ENCODE results near the gene RFESD.
"Not testable (repeated sequence)": the region's sequence is repeated elsewhere in the genome, so short reads cannot be mapped to it uniquely, and the experiment has no call there.

RFESD gene

DNA sequence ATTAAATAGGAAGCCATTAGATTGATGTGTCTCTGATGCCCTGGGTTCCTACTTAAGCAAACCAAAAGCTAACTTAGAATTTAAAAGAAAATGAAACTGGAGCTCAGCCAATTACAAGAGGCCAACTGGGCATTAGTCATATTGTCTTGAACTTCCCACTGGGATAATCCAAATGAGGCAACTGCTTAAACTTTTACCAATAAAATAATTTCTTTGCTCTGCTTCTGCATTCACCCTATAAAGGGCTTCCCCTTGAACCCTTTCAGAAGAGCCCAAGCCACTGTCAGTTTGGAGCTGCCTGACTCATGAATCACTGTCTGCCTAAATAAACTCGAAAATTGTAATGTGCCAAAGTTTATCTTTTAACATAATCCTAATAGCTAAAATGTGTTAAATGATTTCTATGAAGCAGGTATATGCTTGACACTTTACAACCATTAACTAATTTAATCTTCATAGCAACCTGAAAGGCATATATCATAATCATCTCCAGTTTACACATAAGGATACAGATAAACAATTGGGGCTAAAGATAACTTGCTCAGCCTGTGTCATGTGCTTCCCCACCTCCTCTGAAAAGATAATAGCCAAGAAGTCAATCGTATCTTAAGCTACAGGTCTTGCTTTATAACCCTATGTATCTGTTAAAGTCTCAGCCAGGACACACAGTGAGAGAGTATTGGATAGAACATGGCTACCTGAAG lies 15.2 kb upstream of the RFESD start:
- FAIRE-seq (no peak), DNase-seq (ENCODE audit: insufficient read length) (no peak)
- TF ChIP-seq POLR2A (IDR thresholded peaks at IDR 0.05; ENCODE audit: low read depth, low read length) (no peak), TAF1 (IDR thresholded peaks at IDR 0.05; ENCODE audit: borderline replicate concordance, low read depth, low read length) (no peak), POLR2AphosphoS5 (IDR thresholded peaks at IDR 0.05; ENCODE audit: low read depth, low read length) (no peak)

DNA sequence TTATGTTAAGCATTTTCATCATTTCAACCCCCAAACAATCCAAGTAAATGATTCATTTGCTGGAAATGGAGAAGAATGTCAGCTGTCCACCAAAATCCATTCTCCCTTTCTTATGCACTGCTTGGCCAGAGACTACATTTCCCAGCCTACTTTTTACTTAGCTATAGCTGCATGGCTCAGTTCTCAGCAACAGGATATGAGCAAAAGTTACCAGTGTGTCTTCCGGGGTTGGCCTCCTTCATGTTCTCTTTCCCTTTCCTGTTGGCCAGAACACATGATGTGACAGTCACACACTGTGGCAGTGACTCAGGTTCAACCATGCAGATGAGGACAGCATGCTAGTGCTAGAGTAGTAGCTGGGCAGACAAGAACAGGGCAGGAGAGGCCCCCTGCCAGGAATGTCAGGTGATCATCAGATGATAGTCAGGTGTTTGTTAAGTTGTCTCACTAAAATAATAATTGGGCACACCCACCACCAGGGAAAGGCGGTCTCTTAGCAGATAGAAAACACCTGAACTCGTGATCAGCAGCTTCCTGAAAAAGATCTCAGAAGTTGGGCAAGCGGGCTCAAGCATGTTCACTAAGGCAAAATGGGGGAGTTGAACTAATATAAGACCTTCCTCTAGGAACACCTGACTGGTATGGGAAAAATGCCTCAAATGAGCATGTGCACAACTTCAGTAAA lies 14.4 kb upstream of the RFESD start:
- DNase-seq (ENCODE audit: insufficient read length) (no peak), FAIRE-seq (peak; percentile 74)
- TF ChIP-seq POLR2A (IDR thresholded peaks at IDR 0.05; ENCODE audit: low read depth, low read length) = no peak
- TF ChIP-seq POLR2AphosphoS5 (IDR thresholded peaks at IDR 0.05; ENCODE audit: low read depth, low read length) = no peak
- TF ChIP-seq TAF1 (IDR thresholded peaks at IDR 0.05; ENCODE audit: borderline replicate concordance, low read depth, low read length) = no peak

GRCh38 chr5:95632942-95633341 lies 13.6 kb upstream of the RFESD start:
- FAIRE-seq = not testable (repeated sequence)

DNA sequence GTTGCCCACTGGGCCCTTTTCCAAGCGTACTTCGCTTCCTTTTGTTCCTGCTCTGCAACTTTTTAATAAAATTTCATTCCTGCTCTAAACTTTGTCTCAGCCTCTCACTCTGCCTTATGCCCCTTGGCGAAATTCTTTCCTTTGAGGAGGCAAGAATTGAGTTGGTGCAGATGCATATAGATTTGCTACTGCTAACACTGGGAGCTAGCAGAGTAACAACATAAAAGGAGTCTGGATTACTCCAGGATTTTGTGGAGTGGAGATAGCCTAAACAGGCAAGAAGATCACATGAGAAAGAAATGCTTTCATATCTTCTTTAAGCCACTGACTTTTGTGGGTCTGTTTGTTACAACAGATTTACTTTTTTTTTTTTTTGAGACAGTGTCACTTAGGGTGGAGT lies 12.9 kb upstream of the RFESD start:
- DNase-seq (ENCODE audit: insufficient read length) (no peak), FAIRE-seq (no peak)
- TF ChIP-seq POLR2AphosphoS5 (IDR thresholded peaks at IDR 0.05; ENCODE audit: low read depth, low read length) (no peak), POLR2A (IDR thresholded peaks at IDR 0.05; ENCODE audit: low read depth, low read length) (no peak)

More at GRCh38 chr5:95632942-95633341, 13.6 kb upstream of the RFESD start:
- DNase-seq (ENCODE audit: insufficient read length) = not testable (repeated sequence)

- TF ChIP-seq POLR2A (IDR thresholded peaks at IDR 0.05; ENCODE audit: low read depth, low read length) (no peak), POLR2AphosphoS5 (IDR thresholded peaks at IDR 0.05; ENCODE audit: low read depth, low read length) (no peak), TAF1 (IDR thresholded peaks at IDR 0.05; ENCODE audit: borderline replicate concordance, low read depth, low read length) (no peak)
- DNase-seq (ENCODE audit: insufficient read length) (no peak), FAIRE-seq (no peak)
Measured at GRCh38 chr5:95634081-95634480, 12.5 kb upstream of the RFESD start.

GRCh38 chr5:95638632-95639031 lies 7.9 kb upstream of the RFESD start:
- peak; percentile 27 for FAIRE-seq
- no peak for DNase-seq (ENCODE audit: insufficient read length)

DNA sequence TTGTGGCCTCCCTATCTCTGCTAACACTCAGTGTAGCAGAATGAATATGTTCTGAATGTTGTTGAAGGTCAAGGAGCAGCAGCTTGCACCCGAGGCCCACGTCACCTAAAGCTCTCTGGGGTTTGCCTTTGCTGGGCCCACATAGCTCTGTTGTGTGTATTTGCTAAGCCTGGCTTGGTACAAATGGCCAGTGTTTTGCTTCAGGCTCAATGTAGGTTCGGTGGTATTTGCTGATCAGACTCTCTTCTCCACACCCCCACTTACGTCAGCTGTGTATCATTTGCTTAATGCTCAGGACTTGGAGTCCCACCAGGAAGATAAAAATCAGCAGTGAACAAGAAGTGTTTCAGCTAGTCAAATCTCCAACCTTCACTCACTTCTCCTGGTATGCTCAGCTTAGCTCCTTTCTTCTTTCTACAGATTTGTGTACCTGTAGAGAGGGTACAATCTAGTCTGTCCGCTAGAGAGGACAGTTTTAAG lies 4.8 kb upstream of the RFESD start:
- DNase-seq (ENCODE audit: insufficient read length) (no peak), FAIRE-seq (no peak)
- TF ChIP-seq TAF1 (IDR thresholded peaks at IDR 0.05; ENCODE audit: borderline replicate concordance, low read depth, low read length) (no peak), POLR2AphosphoS5 (IDR thresholded peaks at IDR 0.05; ENCODE audit: low read depth, low read length) (no peak), POLR2A (IDR thresholded peaks at IDR 0.05; ENCODE audit: low read depth, low read length) (no peak)

More at GRCh38 chr5:95638632-95639031, 7.9 kb upstream of the RFESD start:
- TF ChIP-seq POLR2A (IDR thresholded peaks at IDR 0.05; ENCODE audit: low read depth, low read length) (no peak), TAF1 (IDR thresholded peaks at IDR 0.05; ENCODE audit: borderline replicate concordance, low read depth, low read length) (peak; percentile 24; the same call in 1 of the 2 replicates)

GRCh38 chr5:95643152-95643551 lies 3.4 kb upstream of the RFESD start:
- TF ChIP-seq POLR2AphosphoS5 (IDR thresholded peaks at IDR 0.05; ENCODE audit: low read depth, low read length) = no peak
- no peak for TF ChIP-seq POLR2A (IDR thresholded peaks at IDR 0.05; ENCODE audit: low read depth, low read length)
- no peak for TF ChIP-seq TAF1 (IDR thresholded peaks at IDR 0.05; ENCODE audit: borderline replicate concordance, low read depth, low read length)
- no peak for DNase-seq (ENCODE audit: insufficient read length)
- FAIRE-seq = no peak

DNA sequence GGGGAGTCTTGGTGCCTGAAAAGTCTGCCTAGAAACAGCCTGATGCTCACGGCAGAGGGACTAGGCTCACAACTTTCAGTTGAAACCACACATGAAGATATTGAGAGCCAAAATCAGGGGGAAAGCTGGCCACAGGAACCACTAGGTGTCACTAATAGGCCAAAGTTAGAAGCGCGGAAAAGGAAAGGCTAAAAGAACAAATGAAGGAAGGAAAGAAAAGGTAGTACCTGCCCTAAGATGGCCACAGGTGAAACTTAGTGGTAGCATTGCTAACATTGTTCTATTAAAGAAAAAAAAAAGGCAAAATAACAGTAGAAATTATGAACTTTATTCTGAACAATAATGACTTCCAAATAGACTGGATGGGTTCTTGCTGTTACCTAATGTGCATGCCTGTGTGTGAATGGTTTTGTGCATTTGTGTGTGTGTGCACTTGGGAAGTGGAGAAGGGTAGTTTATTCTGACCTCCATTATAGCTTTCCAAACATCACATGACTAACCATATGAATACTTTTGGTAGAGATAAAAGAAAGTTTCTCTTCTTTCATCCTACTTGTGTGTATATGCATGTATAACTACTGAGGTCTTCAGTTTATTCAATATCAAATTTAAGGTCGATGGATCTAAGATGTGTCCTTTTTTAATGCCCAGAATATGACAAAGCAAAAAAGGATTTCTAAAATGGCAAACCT lies 2.1 kb upstream of the RFESD start:
- TF ChIP-seq POLR2AphosphoS5 (IDR thresholded peaks at IDR 0.05; ENCODE audit: low read depth, low read length) = no peak
- no peak for TF ChIP-seq TAF1 (IDR thresholded peaks at IDR 0.05; ENCODE audit: borderline replicate concordance, low read depth, low read length)
- no peak for TF ChIP-seq POLR2A (IDR thresholded peaks at IDR 0.05; ENCODE audit: low read depth, low read length)
- FAIRE-seq (peak; percentile 65), DNase-seq (ENCODE audit: insufficient read length) (no peak)

GRCh38 chr5:95646226-95646568 lies 380 bp upstream of the RFESD start:
- not testable (repeated sequence) for FAIRE-seq; DNase-seq (ENCODE audit: insufficient read length)

GRCh38 chr5:95647886-95648860 lies 1.6 kb downstream of the RFESD start:
- TF ChIP-seq TAF1 (IDR thresholded peaks at IDR 0.05; ENCODE audit: borderline replicate concordance, low read depth, low read length) = no peak
- TF ChIP-seq POLR2A (IDR thresholded peaks at IDR 0.05; ENCODE audit: low read depth, low read length) = no peak
- no peak for TF ChIP-seq POLR2AphosphoS5 (IDR thresholded peaks at IDR 0.05; ENCODE audit: low read depth, low read length)
- FAIRE-seq (no peak), DNase-seq (ENCODE audit: insufficient read length) (no peak)
